ENCODE results near the gene WDR83. TPM values are rescaled to one million over a fixed set of nuclear protein-coding genes. Genes with fewer than 3 reads are reported as not detected.

The WDR83 gene
- total and polyA plus RNA-seq, 2 of the 8 experiments (the other 6 are each of a cell fraction or from before 2014, with no cell fraction given): 12.6 to 15.3 TPM

- peak; percentile 63 for TF ChIP-seq ASH2L (IDR thresholded peaks at IDR 0.05; ENCODE audit: low read length)
- TF ChIP-seq SP4 (IDR thresholded peaks at IDR 0.05; ENCODE audit: low read length): no peak
Observed at GRCh38 chr19:12681074-12681987, 14.7 kb downstream of the WDR83 start, which contains the start of gene DHPS (continued).

Measured in H1 (cell line).